Type B pancreatic cell (in vitro differentiated cells): ENCODE data around the gene MCOLN3. TPM values are rescaled to one million over a fixed set of nuclear protein-coding genes. Genes with fewer than 3 reads are reported as not detected.
"Not testable (repeated sequence)": the region's sequence is repeated elsewhere in the genome, so short reads cannot be mapped to it uniquely, and the experiment has no call there.

ENCODE experiments used
- DNase-seq: peaks from one replicate; pipeline ENCODE4 v3.0.0; 2021; ENCODE audit warnings: mixed read lengths; ENCODE audit not compliant: unreplicated experiment; ENCODE audit errors: extremely low spot score
- H3K27ac Mint-ChIP-seq: 2 replicates; pipeline ENCODE4 v1.8.0; 2021; ENCODE audit warnings: mild to moderate bottlenecking, mixed read lengths
- H3K27me3 Mint-ChIP-seq: 2 replicates; pipeline ENCODE4 v1.8.0; 2021; ENCODE audit warnings: mixed read lengths
- H3K36me3 Mint-ChIP-seq: 2 replicates; pipeline ENCODE4 v1.8.0; 2021; ENCODE audit warnings: mixed read lengths
- H3K4me1 Mint-ChIP-seq: one replicate; pipeline ENCODE4 v1.8.0; 2021; ENCODE audit warnings: mixed read lengths; ENCODE audit not compliant: unreplicated experiment
- H3K4me3 Mint-ChIP-seq: 2 replicates; pipeline ENCODE4 v1.8.0; 2021; ENCODE audit warnings: mild to moderate bottlenecking, mixed read lengths
- H3K9me3 Mint-ChIP-seq: 2 replicates; pipeline ENCODE4 v1.8.0; 2021; ENCODE audit warnings: mixed read lengths
- total RNA-seq: library from RNA; stranded (reverse); gene quantifications from 2 replicates; pipeline ENCODE4 v1.2.1, GENCODE V29; 2021; ENCODE audit warnings: low replicate concordance
- TF ChIP-seq, protein P1 (sequence below): fragments of 200-600 bp; sonication (generic); conservative IDR thresholded peaks from 2 replicates; pipeline ENCODE4 v1.5.0; 2021; ENCODE audit warnings: antibody characterized with exemption, mild to moderate bottlenecking

MCOLN3 gene
- total RNA-seq, 1 donor from 2014 or later, result 3.4 TPM

GRCh38 chr1:84988588-84988987, 59.7 kb downstream of the MCOLN3 start:
- DNase-seq, result no peak
- H3K4me1 Mint-ChIP-seq, result no peaks in the 10 kb centered on the region
- H3K36me3 Mint-ChIP-seq, result no peaks in the 10 kb centered on the region
- H3K4me3 Mint-ChIP-seq, result no peak overlapping the region
- H3K27me3 Mint-ChIP-seq, result peaks cover 28% of the 10 kb centered on the region
- TF ChIP-seq, protein P1, sequence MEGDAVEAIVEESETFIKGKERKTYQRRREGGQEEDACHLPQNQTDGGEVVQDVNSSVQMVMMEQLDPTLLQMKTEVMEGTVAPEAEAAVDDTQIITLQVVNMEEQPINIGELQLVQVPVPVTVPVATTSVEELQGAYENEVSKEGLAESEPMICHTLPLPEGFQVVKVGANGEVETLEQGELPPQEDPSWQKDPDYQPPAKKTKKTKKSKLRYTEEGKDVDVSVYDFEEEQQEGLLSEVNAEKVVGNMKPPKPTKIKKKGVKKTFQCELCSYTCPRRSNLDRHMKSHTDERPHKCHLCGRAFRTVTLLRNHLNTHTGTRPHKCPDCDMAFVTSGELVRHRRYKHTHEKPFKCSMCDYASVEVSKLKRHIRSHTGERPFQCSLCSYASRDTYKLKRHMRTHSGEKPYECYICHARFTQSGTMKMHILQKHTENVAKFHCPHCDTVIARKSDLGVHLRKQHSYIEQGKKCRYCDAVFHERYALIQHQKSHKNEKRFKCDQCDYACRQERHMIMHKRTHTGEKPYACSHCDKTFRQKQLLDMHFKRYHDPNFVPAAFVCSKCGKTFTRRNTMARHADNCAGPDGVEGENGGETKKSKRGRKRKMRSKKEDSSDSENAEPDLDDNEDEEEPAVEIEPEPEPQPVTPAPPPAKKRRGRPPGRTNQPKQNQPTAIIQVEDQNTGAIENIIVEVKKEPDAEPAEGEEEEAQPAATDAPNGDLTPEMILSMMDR, result no peak
- H3K9me3 Mint-ChIP-seq, result peaks cover 7% of the 10 kb centered on the region
- no peak overlapping the region for H3K27ac Mint-ChIP-seq

DNA sequence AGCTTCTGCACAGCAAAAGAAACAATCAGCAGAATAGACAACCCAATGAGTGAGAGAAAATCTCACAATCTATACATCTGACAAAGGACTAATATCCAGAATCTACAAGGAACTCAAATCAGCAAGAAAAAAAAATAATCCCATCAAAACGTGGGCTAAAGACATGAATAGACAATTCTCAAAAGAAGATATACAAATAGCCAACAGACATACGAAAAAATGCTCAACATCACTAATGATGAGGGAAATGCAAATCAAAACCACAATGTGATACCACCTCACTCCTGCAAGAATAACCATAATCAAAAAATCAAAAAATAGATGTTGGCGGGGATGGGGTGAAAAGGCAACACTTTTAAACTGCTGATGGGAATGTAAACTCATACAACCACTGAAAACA, 61.7 kb downstream of the MCOLN3 start:
- H3K27ac Mint-ChIP-seq, H3K36me3 Mint-ChIP-seq, DNase-seq, H3K4me1 Mint-ChIP-seq, H3K4me3 Mint-ChIP-seq, H3K9me3 Mint-ChIP-seq: not testable (repeated sequence)
- peaks cover 16% of the 10 kb centered on the region for H3K27me3 Mint-ChIP-seq

DNA sequence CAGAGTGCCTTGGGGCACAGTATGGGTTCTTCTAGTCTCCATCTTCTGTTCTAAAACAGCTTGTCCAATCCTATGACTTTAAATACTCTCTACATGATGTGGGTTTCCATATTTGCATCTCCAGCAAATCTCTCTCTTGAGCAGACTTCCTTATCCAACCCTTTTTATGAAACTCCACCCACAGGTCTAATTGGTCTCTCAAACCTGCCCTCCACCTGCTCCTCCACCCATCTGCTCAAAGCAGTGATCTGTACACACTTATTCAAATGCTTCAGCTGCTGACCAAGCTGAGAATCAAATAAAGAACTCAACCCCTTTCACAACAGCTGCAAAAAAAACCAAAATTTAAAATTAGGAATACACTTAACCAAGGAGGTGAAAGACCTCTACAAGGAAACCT, 62.9 kb downstream of the MCOLN3 start:
- peaks cover 7% of the 10 kb centered on the region for H3K9me3 Mint-ChIP-seq
- H3K27me3 Mint-ChIP-seq, result peaks cover 14% of the 10 kb centered on the region
- no peaks in the 10 kb centered on the region for H3K36me3 Mint-ChIP-seq
- no peak overlapping the region for H3K27ac Mint-ChIP-seq
- H3K4me1 Mint-ChIP-seq, result no peaks in the 10 kb centered on the region
- DNase-seq, result no peak
- TF ChIP-seq, protein P1, result no peak
- no peak overlapping the region for H3K4me3 Mint-ChIP-seq

- Mint-ChIP-seq H3K36me3 (no peaks in the 10 kb centered on the region), H3K9me3 (peaks cover 7% of the 10 kb centered on the region), H3K27ac (no peak overlapping the region), H3K4me3 (no peak overlapping the region), H3K4me1 (no peaks in the 10 kb centered on the region), H3K27me3 (peaks cover 19% of the 10 kb centered on the region)
- TF ChIP-seq, protein P1, result no peak
- no peak for DNase-seq
Observed at GRCh38 chr1:84982395-84982794, 65.9 kb downstream of the MCOLN3 start.

GRCh38 chr1:84975035-84975434, 73.3 kb downstream of the MCOLN3 start:
- no peak overlapping the region for H3K4me3 Mint-ChIP-seq
- H3K36me3 Mint-ChIP-seq, result no peaks in the 10 kb centered on the region
- no peaks in the 10 kb centered on the region for H3K4me1 Mint-ChIP-seq
- H3K27ac Mint-ChIP-seq, result no peak overlapping the region
- H3K9me3 Mint-ChIP-seq, result no peaks in the 10 kb centered on the region
- DNase-seq, result no peak
- TF ChIP-seq, protein P1, result no peak
- H3K27me3 Mint-ChIP-seq, result peaks cover 6% of the 10 kb centered on the region

DNA sequence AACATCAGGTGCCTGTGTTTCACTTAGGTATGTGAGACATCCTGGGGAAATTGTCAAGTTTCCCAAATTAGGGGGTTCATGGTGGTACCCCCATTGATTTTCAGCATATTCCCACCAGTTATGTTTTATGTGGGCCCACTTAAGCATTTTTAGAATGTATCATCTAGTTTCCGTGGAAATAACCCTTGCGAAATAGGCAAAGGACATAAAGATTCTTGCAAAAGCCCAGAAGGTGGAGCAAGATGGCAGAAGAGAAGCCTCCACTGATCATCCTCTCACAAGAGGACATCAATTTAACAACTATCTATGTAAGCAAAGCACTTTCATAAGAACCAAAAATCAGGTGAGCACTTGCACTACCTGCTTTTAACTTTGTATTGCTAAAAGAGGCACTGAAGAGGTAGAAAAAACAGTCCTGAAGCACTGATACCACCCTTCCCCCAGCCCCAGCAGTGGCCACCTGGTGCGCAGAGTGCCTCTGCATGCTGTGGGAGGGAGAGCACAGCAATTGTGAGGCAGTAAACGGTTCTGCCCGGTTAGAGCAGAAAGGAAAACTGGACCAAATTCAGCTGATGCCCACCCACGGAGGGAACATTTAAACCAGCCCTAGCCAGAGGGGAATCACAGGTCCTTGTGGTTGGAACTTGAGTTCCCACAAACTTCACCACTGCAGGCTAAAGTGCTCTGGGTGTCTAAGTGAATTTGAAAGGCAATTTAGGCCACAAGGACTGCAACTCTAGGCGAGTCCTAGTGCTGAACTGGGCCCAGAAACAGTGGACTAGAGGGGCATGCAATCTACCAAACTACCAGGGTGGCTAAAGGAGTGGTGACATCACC, 74.6 kb downstream of the MCOLN3 start:
- Mint-ChIP-seq H3K4me1 (no peaks in the 10 kb centered on the region), H3K9me3 (no peaks in the 10 kb centered on the region), H3K27me3 (no peaks in the 10 kb centered on the region), H3K27ac (no peak overlapping the region), H3K4me3 (no peak overlapping the region), H3K36me3 (no peaks in the 10 kb centered on the region)
- TF ChIP-seq, protein P1, result no peak
- no peak for DNase-seq
